ENCODE data around the gene ZSWIM3. TPM values are rescaled to one million over a fixed set of nuclear protein-coding genes. Genes with fewer than 3 reads are reported as not detected.

Gene ZSWIM3
- total and polyA plus RNA-seq, 2 of the 13 experiments (the other 11 are each of a cell fraction or from before 2014, with no cell fraction given) = 5.2 to 5.8 TPM

DNA sequence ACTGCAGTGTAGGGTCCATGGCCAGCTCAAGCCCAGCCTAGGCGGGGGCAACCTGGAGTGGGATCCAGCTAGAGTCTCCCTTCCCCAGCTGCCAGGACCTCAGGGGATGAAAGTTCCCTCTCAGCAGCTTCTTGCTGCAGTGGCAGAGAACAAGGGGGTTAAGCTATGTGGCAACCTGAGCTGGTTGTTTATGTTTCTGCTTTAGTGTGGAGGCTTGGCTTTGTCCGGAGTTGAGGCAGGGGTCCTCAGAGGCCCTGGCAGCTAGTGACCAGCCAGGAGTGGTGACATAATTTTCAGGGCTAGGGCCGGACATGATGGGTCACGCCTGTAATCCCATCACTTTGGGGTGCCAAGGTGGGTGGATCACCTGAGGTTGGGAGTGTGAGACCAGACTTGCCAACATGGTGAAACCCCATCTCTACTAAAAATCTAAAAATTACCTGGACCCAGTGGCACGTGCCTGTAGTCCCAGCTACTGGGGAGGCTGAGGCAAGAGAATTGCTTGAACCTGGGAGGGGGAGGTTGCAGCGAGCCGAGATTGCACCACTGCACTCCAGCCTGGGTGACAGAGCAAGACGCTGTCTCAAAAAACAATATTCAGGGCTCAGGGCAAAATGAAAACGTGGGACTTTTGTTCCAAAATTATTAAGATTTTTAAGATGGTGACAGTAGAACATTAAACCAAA, 68.5 kb downstream of the ZSWIM3 start (continued):
- TF ChIP-seq MIER2 (CRISPR knock-in tag; IDR thresholded peaks at IDR 0.05) (no peak), ZFAT (CRISPR knock-in tag; conservative IDR thresholded peaks at IDR 0.05) (no peak), ZIK1 (CRISPR knock-in tag; IDR thresholded peaks at IDR 0.05; ENCODE audit: borderline replicate concordance, low read depth) (no peak), HNRNPLL (IDR thresholded peaks at IDR 0.05; ENCODE audit: low read depth, low read length, poor library complexity, severe bottlenecking) (no peak), RBM22 (optimal IDR thresholded peaks at IDR 0.05; ENCODE audit: low read length) (no peak), NR2C2 (CRISPR knock-in tag; IDR thresholded peaks at IDR 0.05; ENCODE audit: borderline replicate concordance) (no peak), ZNF510 (CRISPR knock-in tag; IDR thresholded peaks at IDR 0.05; ENCODE audit: low read depth) (no peak), NFE2L1 (CRISPR knock-in tag; IDR thresholded peaks at IDR 0.05; ENCODE audit: borderline replicate concordance) (no peak), ZNF747 (CRISPR knock-in tag; IDR thresholded peaks at IDR 0.05; ENCODE audit: borderline replicate concordance) (0 out of 2 replicates have a peak, but pooled peaks have one; percentile 50), ZFP82 (CRISPR knock-in tag; IDR thresholded peaks at IDR 0.05; ENCODE audit: borderline replicate concordance) (no peak), ZNF615 (CRISPR knock-in tag; IDR thresholded peaks at IDR 0.05; ENCODE audit: borderline replicate concordance) (no peak), IKZF4 (CRISPR knock-in tag; IDR thresholded peaks at IDR 0.05; ENCODE audit: borderline replicate concordance, low read depth, not compliant biosample characterization) (no peak), ZNF713 (CRISPR knock-in tag; IDR thresholded peaks at IDR 0.05) (no peak), FOXJ3 (CRISPR knock-in tag; IDR thresholded peaks at IDR 0.05; ENCODE audit: borderline replicate concordance) (peak; percentile 46; the same call in 1 of the 2 replicates), NCOA1 (CRISPR knock-in tag; IDR thresholded peaks at IDR 0.05) (no peak), ZNF17 (CRISPR knock-in tag; IDR thresholded peaks at IDR 0.05) (no peak)
- TF ChIP-seq, protein P1, sequence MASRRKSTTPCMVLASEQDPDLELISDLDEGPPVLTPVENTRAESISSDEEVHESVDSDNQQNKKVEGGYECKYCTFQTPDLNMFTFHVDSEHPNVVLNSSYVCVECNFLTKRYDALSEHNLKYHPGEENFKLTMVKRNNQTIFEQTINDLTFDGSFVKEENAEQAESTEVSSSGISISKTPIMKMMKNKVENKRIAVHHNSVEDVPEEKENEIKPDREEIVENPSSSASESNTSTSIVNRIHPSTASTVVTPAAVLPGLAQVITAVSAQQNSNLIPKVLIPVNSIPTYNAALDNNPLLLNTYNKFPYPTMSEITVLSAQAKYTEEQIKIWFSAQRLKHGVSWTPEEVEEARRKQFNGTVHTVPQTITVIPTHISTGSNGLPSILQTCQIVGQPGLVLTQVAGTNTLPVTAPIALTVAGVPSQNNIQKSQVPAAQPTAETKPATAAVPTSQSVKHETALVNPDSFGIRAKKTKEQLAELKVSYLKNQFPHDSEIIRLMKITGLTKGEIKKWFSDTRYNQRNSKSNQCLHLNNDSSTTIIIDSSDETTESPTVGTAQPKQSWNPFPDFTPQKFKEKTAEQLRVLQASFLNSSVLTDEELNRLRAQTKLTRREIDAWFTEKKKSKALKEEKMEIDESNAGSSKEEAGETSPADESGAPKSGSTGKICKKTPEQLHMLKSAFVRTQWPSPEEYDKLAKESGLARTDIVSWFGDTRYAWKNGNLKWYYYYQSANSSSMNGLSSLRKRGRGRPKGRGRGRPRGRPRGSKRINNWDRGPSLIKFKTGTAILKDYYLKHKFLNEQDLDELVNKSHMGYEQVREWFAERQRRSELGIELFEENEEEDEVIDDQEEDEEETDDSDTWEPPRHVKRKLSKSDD (CRISPR knock-in tag; IDR thresholded peaks at IDR 0.05; ENCODE audit: low read depth) = no peak
- TF ChIP-seq, protein P2, sequence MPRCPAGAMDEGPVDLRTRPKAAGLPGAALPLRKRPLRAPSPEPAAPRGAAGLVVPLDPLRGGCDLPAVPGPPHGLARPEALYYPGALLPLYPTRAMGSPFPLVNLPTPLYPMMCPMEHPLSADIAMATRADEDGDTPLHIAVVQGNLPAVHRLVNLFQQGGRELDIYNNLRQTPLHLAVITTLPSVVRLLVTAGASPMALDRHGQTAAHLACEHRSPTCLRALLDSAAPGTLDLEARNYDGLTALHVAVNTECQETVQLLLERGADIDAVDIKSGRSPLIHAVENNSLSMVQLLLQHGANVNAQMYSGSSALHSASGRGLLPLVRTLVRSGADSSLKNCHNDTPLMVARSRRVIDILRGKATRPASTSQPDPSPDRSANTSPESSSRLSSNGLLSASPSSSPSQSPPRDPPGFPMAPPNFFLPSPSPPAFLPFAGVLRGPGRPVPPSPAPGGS (CRISPR knock-in tag; IDR thresholded peaks at IDR 0.05) = no peak
- TF ChIP-seq, protein P3, sequence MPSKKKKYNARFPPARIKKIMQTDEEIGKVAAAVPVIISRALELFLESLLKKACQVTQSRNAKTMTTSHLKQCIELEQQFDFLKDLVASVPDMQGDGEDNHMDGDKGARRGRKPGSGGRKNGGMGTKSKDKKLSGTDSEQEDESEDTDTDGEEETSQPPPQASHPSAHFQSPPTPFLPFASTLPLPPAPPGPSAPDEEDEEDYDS (CRISPR knock-in tag; IDR thresholded peaks at IDR 0.05) = no peak

Measured in HepG2 (cell line).